Measurements from ENCODE around the gene CMTM1.
A peak's percentile ranks its signal among the peaks of the same experiment; 100 is the strongest.

CMTM1 gene

GRCh38 chr16:66536525-66536924 lies 29.7 kb upstream of the CMTM1 start:
- in situ Hi-C loops (cut with MboI; ENCODE audit: low pct_unique_long_range_greater_than_20kb, low sequenced_read_pairs): no loop called here

GRCh38 chr16:66537236-66537635 lies 29.0 kb upstream of the CMTM1 start:
- no peak for DNase-seq
- in situ Hi-C loops (cut with MboI; ENCODE audit: low pct_unique_long_range_greater_than_20kb, low sequenced_read_pairs): no loop called here

More at GRCh38 chr16:66536525-66536924, 29.7 kb upstream of the CMTM1 start:
- DNase-seq: no peak

- in situ Hi-C loops (cut with MboI; ENCODE audit: low pct_unique_long_range_greater_than_20kb, low sequenced_read_pairs): no loop called here
- no peak for DNase-seq
Measured at GRCh38 chr16:66538910-66539309, 27.3 kb upstream of the CMTM1 start.

GRCh38 chr16:66539623-66540469 lies 26.4 kb upstream of the CMTM1 start:
- peak; percentile 75 for DNase-seq
- in situ Hi-C loops (cut with MboI; ENCODE audit: low pct_unique_long_range_greater_than_20kb, low sequenced_read_pairs): no loop called here

- in situ Hi-C loops (cut with MboI; ENCODE audit: low pct_unique_long_range_greater_than_20kb, low sequenced_read_pairs): no loop called here
- no peak for DNase-seq
Measured at GRCh38 chr16:66541388-66542355, 24.6 kb upstream of the CMTM1 start.

GRCh38 chr16:66542396-66542795 lies 23.8 kb upstream of the CMTM1 start:
- DNase-seq: no peak
- in situ Hi-C loops (cut with MboI; ENCODE audit: low pct_unique_long_range_greater_than_20kb, low sequenced_read_pairs): no loop called here

- no peak for DNase-seq
- in situ Hi-C loops (cut with MboI; ENCODE audit: low pct_unique_long_range_greater_than_20kb, low sequenced_read_pairs): no loop called here
Measured at GRCh38 chr16:66543541-66543940, 22.7 kb upstream of the CMTM1 start.

- in situ Hi-C loops (cut with MboI; ENCODE audit: low pct_unique_long_range_greater_than_20kb, low sequenced_read_pairs): no loop called here
- no peak for DNase-seq
Measured at GRCh38 chr16:66544016-66544757, 22.1 kb upstream of the CMTM1 start.

- DNase-seq: no peak
- in situ Hi-C loops (cut with MboI; ENCODE audit: low pct_unique_long_range_greater_than_20kb, low sequenced_read_pairs): no loop called here
Measured at GRCh38 chr16:66547101-66547989, 18.9 kb upstream of the CMTM1 start.

GRCh38 chr16:66548068-66548467 lies 18.2 kb upstream of the CMTM1 start:
- no peak for DNase-seq
- in situ Hi-C loops (cut with MboI; ENCODE audit: low pct_unique_long_range_greater_than_20kb, low sequenced_read_pairs): no loop called here

- in situ Hi-C loops (cut with MboI; ENCODE audit: low pct_unique_long_range_greater_than_20kb, low sequenced_read_pairs): no loop called here
- DNase-seq: no peak
Measured at GRCh38 chr16:66548868-66549267, 17.4 kb upstream of the CMTM1 start.

GRCh38 chr16:66549284-66550131 lies 16.7 kb upstream of the CMTM1 start, which contains the start of gene TK2:
Gene TK2, minus strand, starts transcription at chr16:66550122. Its CDS starts 61 bp downstream, at chr16:66550061.
- in situ Hi-C loops (cut with MboI; ENCODE audit: low pct_unique_long_range_greater_than_20kb, low sequenced_read_pairs): no loop called here
- DNase-seq: peak; percentile 67

- in situ Hi-C loops (cut with MboI; ENCODE audit: low pct_unique_long_range_greater_than_20kb, low sequenced_read_pairs): no loop called here
- peak; percentile 78 for DNase-seq
Measured at GRCh38 chr16:66551348-66551759, 14.9 kb upstream of the CMTM1 start.

- in situ Hi-C loops (cut with MboI; ENCODE audit: low pct_unique_long_range_greater_than_20kb, low sequenced_read_pairs): no loop called here
- no peak for DNase-seq
Measured at GRCh38 chr16:66551788-66552285, 14.4 kb upstream of the CMTM1 start.

GRCh38 chr16:66552286-66553177 lies 13.7 kb upstream of the CMTM1 start, which contains the start of gene CKLF:
Gene CKLF, plus strand, starts transcription at chr16:66552576. Its CDS starts 140 bp downstream, at chr16:66552716.
- peak; percentile 93 for DNase-seq
- in situ Hi-C loops (cut with MboI; ENCODE audit: low pct_unique_long_range_greater_than_20kb, low sequenced_read_pairs): no loop called here

GRCh38 chr16:66553223-66553622 lies 13.0 kb upstream of the CMTM1 start:
- DNase-seq: no peak
- in situ Hi-C loops (cut with MboI; ENCODE audit: low pct_unique_long_range_greater_than_20kb, low sequenced_read_pairs): no loop called here

All from KBM-7 (cell line).